ENCODE data around the gene MARCO.
"Not testable (repeated sequence)": the region's sequence is repeated elsewhere in the genome, so short reads cannot be mapped to it uniquely, and the experiment has no call there.

Gene MARCO

GRCh38 chr2:118932949-118933348 is 9.0 kb upstream of the MARCO start:
- DNase-seq: no peak

GRCh38 chr2:118936306-118936705 is 5.7 kb upstream of the MARCO start:
- no peak for DNase-seq

GRCh38 chr2:118936936-118937335 is 5.1 kb upstream of the MARCO start:
- DNase-seq: no peak

- DNase-seq: no peak
Observed at GRCh38 chr2:118937817-118938216, 4.2 kb upstream of the MARCO start.

- no peak for DNase-seq
Observed at GRCh38 chr2:118939994-118940393, 2.0 kb upstream of the MARCO start.

- no peak for DNase-seq
Observed at GRCh38 chr2:118940486-118941120, 1.4 kb upstream of the MARCO start.

- no peak for DNase-seq
Observed at GRCh38 chr2:118943286-118943685, 1.3 kb downstream of the MARCO start.

- no peak for DNase-seq
Observed at GRCh38 chr2:118945881-118946280, 3.9 kb downstream of the MARCO start.

- not testable (repeated sequence) for DNase-seq
Observed at GRCh38 chr2:118948266-118948665, 6.3 kb downstream of the MARCO start.

- DNase-seq: no peak
Observed at GRCh38 chr2:118954297-118955060, 12.5 kb downstream of the MARCO start.

GRCh38 chr2:118965737-118966136 is 23.7 kb downstream of the MARCO start:
- DNase-seq: no peak

GRCh38 chr2:118967124-118967880 is 25.3 kb downstream of the MARCO start:
- DNase-seq: no peak

- no peak for DNase-seq
Observed at GRCh38 chr2:118968042-118968441, 26.0 kb downstream of the MARCO start.

- DNase-seq: no peak
Observed at GRCh38 chr2:118968961-118969733, 27.2 kb downstream of the MARCO start.

GRCh38 chr2:118969734-118970395 is 27.9 kb downstream of the MARCO start:
- DNase-seq: no peak

GRCh38 chr2:118970396-118971135 is 28.6 kb downstream of the MARCO start:
- DNase-seq: no peak

- DNase-seq: no peak
Observed at GRCh38 chr2:118971245-118972122, 29.5 kb downstream of the MARCO start.

GRCh38 chr2:118973542-118973951 is 31.6 kb downstream of the MARCO start:
- no peak for DNase-seq

- DNase-seq: no peak
Observed at GRCh38 chr2:118974103-118974993, 32.4 kb downstream of the MARCO start.

- no peak for DNase-seq
Observed at GRCh38 chr2:118975133-118975532, 33.1 kb downstream of the MARCO start.

All from activated T-cell treated with anti-CD3 and anti-CD28 coated beads, Interleukin-2, amount 50 U/mL, for 48 hours (primary cell).